KBM-7 (cell line): ENCODE results near the gene RTN4.
"Not testable (repeated sequence)": the region's sequence is repeated elsewhere in the genome, so short reads cannot be mapped to it uniquely, and the experiment has no call there.

Source experiments
- DNase-seq: peaks from one replicate; pipeline ENCODE4 v3.0.0-alpha.2; 2015
- in situ Hi-C: fragments of 300-500 bp; cut with MboI; formaldehyde crosslinking; loops from 2 replicates; pipeline ENCODE4 v1.14.3; 2020; ENCODE audit warnings: low sequenced_read_pairs, low pct_unique_long_range_greater_than_20kb, mixed read lengths

Gene RTN4

GRCh38 chr2:55012672-55013484 is 37.4 kb downstream of the RTN4 start:
- DNase-seq = no peak
- in situ Hi-C loops = no loop called here

DNA sequence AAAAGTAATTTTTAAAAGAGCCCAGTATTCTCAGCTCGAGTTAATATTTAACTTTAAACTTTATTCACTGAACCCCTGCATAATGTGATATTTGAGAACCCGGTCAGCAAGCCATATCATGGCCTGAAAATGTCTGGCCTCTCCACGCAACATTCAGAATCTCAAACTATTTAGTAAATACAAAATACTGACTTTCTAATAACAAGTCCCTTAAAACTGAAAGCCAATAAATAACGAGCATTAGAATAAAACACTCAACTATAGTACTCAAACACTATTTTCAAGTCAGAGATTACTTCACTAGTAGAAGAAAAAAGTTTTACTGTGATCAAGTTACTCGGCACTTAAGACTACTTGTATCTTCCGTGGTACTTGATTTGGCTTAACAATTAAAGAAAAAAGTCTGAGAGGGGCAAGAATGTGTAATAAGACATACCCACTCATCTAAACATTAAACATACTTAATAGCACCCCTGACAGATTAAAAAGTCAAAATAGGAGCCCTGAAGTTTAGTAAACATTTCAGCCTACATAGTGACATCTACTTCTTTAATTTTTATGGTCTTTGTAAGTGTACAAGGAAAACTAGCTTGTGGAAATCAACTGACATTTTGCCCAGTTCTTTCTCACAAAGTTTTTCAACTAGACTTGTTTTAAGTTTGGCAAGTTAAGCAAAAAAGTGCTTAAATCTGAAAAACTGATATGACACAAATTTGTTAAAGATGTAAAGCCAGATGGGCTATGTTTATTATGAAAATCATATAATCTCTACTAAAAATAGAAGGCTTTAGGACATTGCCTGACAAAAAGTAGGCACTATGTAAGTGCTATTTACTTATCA is 38.2 kb downstream of the RTN4 start:
- in situ Hi-C loops = no loop called here
- no peak for DNase-seq

- in situ Hi-C loops = no loop called here
- DNase-seq = no peak
Observed at GRCh38 chr2:55010915-55011314, 39.3 kb downstream of the RTN4 start.

GRCh38 chr2:55010149-55010591 is 40.1 kb downstream of the RTN4 start:
- in situ Hi-C loops = no loop called here

DNA sequence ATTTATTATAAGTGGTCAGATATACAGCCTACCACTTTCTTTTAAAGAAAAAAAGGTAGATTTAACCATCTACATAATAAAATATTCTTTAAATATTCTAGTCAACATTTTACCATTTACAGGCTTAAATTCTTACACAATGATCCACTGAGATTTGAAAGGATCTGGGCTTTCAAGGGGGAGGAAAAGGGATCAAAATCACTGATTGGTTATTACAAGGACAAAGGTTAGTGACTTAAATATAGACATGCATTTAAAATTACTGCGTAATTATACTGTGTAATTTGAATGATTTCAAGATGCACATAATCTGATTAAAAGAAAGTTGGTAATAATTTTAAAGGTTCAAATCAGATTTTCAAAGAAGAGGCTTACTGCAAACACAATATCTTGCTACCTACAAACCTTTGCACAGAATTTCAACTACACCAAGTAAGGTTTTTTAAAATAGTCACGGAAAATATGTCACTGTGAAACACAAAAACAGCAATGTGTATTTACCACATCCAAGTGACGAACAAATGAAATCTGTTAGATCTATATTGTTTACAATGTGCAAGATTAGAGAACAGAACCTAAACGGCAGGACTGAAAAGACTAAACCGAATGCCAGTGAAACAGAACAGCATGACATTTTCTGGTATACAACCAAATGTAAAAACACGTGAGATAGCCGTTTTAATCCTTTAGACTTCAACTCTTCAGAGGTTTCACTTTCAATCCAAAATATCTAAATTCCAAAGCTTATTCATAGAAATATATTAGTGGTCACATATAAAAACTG is 40.8 kb downstream of the RTN4 start:
- no peak for DNase-seq
- in situ Hi-C loops = no loop called here

More at GRCh38 chr2:55010149-55010591, 40.1 kb downstream of the RTN4 start:
- DNase-seq = no peak

GRCh38 chr2:55006306-55006705 is 43.9 kb downstream of the RTN4 start:
- in situ Hi-C loops = no loop called here
- DNase-seq = no peak

DNA sequence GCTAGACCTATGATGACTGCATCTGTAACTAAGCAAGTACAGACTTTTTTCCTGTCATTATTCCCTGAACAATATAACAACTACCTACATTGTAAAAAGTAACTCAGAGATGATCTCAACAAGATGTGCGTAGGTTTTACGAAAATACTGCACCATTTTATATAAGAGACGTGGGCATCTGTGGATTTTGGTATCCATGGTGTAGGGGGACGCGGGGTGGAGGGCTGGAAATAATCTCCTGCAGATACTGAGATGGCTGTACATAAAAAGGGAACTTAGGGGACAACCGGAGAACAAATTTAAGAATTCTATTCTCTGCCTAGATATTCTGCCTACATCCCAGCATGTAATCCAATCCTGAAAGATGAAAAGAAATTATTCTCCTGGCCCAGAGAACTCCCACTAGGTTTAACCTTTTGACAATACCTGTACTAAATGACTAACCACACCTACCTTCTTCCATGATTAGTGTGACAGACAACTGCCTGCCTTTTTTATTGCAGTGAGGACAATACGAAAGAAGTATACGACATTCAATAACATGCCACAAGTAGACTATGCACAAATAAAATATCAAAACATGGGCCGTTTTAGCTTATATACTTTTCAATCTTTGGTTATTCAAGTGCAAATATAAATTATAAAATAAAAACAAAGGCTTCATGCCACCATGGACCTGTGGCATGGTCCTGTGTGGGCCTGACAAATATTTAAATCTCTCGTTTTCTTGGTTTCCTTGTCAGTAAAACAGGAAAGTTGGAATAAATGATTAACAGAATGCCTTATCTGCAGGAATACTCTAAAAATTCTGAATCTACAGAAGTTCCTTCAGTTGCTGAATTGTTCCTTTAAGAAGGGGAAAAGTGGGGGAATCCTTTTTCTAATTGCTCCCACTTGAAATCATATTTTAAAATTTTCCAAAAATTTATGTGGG is 46.3 kb downstream of the RTN4 start:
- in situ Hi-C loops = no loop called here

GRCh38 chr2:55001716-55002115 is 48.5 kb downstream of the RTN4 start:
- DNase-seq = no peak
- in situ Hi-C loops = no loop called here

More for the DNA sequence above, 46.3 kb downstream of the RTN4 start:
- no peak for DNase-seq

- in situ Hi-C loops = no loop called here
Observed at GRCh38 chr2:55000341-55000740, 49.9 kb downstream of the RTN4 start.

DNA sequence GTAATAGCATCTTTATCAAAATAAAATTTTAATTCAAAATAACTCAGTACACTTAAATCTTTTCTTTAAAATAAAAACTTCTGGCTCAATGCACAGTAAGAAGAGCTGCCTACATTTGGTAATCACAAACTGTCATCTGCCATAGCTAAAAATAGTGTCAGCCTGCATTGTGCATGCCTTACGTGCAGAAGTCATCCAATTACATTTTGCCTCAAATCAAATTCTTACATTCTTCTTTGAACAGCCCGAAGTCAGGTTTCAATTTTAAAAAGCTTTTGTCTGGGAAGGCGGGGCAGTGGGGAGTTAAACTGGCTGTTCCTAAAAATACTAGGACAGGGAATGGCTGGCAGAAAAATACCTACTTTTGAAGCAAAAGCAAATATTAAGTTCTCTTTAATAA is 51.1 kb downstream of the RTN4 start:
- in situ Hi-C loops = no loop called here
- DNase-seq = peak; percentile 45

More at GRCh38 chr2:55000341-55000740, 49.9 kb downstream of the RTN4 start:
- no peak for DNase-seq

- in situ Hi-C loops = no loop called here
- DNase-seq = no peak
Observed at GRCh38 chr2:54997826-54998225, 52.4 kb downstream of the RTN4 start.

GRCh38 chr2:54995553-54995952 is 54.7 kb downstream of the RTN4 start:
- DNase-seq = no peak
- in situ Hi-C loops = no loop called here

- DNase-seq, in situ Hi-C loops: not testable (repeated sequence)
Observed at GRCh38 chr2:54990694-54991093, 59.6 kb downstream of the RTN4 start.

- in situ Hi-C loops = no loop called here
- no peak for DNase-seq
Observed at GRCh38 chr2:54988612-54989011, 61.6 kb downstream of the RTN4 start.

- no peak for DNase-seq
- in situ Hi-C loops = no loop called here
Observed at GRCh38 chr2:54986264-54986663, 64.0 kb downstream of the RTN4 start.

DNA sequence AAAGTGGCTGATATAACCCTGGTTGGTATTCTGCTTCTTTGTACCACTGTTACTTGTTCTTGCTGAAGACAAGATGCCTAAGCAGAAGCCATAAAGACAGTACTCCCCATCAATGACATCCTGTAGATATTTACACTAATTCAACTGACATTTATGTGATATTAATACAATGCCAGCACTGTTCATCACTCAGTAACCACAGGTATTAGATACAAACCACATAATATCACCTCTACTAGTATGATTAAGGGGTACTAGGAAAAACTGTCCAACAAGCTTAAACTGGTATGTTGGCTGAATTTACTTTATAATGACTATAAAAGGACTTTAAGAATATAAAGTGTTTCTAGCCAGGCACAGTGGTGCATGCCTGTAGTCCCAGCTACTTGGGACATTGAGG is 65.8 kb downstream of the RTN4 start:
- in situ Hi-C loops = no loop called here
- no peak for DNase-seq

DNA sequence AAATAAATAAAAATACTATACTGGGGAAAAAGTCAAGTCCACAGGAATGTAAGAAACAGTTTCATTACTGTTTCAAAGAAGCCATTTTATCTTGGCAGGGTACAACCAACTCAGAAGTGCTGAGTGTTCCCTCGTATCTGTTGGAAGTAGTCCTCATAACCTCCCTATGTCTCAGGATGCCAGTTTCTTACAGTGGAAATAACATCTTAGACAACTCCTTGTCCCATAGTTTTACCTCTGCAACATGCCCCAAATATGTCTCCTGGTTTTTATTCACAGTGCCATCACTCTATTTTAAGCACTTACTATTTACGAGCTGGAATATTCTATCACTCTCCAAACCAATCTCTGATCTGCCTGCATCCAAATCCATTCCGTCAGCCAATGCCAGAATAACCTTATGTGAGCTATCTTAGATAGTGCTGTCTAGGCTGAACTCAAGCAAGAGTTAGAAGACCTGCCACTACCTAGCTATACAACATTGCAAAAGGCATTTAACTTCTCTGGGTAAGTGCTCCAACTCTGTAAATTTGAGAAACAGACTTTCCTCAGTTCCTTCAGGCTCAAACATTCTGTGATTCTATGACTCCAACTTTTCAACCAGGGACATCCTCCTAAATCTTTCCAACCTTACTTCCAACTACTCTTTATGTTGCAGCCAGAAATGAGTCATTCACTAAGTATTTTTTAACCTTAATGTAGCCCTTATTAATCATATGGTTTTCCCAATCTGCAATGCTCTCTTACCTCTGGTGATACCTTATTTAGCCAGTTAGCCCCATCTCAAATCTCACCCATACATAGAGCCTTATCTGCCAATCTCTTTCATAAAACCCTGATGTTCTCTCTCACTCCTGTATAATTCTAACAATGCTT is 66.7 kb downstream of the RTN4 start:
- DNase-seq = no peak
- in situ Hi-C loops = no loop called here

- no peak for DNase-seq
- in situ Hi-C loops = no loop called here
Observed at GRCh38 chr2:54981385-54981784, 68.9 kb downstream of the RTN4 start.
